Subcutaneous abdominal adipose tissue (tissue), 5 donors: ENCODE measurements around the gene AIFM3.

Experiments used
- H3K27ac ChIP-seq: one replicate; pipeline ENCODE4 v1.7.0; 2013; ENCODE audit warnings: low read depth, mild to moderate bottlenecking, inconsistent platforms, low read length, moderate library complexity
- H3K27me3 ChIP-seq, 5 donors: one replicate each; pipeline ENCODE4 v1.7.0; 2013; ENCODE audit warnings: low read length in 5 of 5, inconsistent platforms in 1 of 5; ENCODE audit not compliant: control insufficient read depth in 5 of 5, insufficient read depth in 4 of 5
- H3K36me3 ChIP-seq, 5 donors: one replicate each; pipeline ENCODE4 v1.7.0; 2013; ENCODE audit warnings: low read length in 5 of 5; ENCODE audit not compliant: control insufficient read depth in 5 of 5, insufficient read depth in 5 of 5
- H3K4me1 ChIP-seq, 5 donors: one replicate each; pipeline ENCODE4 v1.7.0; 2013; ENCODE audit warnings: low read length in 5 of 5, mild to moderate bottlenecking in 3 of 5, moderate library complexity in 1 of 5; ENCODE audit not compliant: control insufficient read depth in 5 of 5, insufficient read depth in 5 of 5
- H3K4me3 ChIP-seq, 5 donors: one replicate each; pipeline ENCODE4 v1.7.0; 2013; ENCODE audit warnings: low read length in 5 of 5, low read depth in 1 of 5
- H3K9ac ChIP-seq, 5 donors: one replicate each; pipeline ENCODE4 v1.7.0; 2013; ENCODE audit warnings: low read length in 5 of 5, mild to moderate bottlenecking in 4 of 5, moderate library complexity in 3 of 5
- H3K9me3 ChIP-seq, 5 donors: one replicate each; pipeline ENCODE4 v1.7.0; 2013; ENCODE audit warnings: low read length in 5 of 5; ENCODE audit not compliant: control insufficient read depth in 5 of 5
- donor health status: healthy.
- donor health status: healthy.
- donor health status: healthy.
- donor health status: healthy.
- donor health status: healthy.

AIFM3 gene, protein sequence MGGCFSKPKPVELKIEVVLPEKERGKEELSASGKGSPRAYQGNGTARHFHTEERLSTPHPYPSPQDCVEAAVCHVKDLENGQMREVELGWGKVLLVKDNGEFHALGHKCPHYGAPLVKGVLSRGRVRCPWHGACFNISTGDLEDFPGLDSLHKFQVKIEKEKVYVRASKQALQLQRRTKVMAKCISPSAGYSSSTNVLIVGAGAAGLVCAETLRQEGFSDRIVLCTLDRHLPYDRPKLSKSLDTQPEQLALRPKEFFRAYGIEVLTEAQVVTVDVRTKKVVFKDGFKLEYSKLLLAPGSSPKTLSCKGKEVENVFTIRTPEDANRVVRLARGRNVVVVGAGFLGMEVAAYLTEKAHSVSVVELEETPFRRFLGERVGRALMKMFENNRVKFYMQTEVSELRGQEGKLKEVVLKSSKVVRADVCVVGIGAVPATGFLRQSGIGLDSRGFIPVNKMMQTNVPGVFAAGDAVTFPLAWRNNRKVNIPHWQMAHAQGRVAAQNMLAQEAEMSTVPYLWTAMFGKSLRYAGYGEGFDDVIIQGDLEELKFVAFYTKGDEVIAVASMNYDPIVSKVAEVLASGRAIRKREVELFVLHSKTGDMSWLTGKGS

DNA sequence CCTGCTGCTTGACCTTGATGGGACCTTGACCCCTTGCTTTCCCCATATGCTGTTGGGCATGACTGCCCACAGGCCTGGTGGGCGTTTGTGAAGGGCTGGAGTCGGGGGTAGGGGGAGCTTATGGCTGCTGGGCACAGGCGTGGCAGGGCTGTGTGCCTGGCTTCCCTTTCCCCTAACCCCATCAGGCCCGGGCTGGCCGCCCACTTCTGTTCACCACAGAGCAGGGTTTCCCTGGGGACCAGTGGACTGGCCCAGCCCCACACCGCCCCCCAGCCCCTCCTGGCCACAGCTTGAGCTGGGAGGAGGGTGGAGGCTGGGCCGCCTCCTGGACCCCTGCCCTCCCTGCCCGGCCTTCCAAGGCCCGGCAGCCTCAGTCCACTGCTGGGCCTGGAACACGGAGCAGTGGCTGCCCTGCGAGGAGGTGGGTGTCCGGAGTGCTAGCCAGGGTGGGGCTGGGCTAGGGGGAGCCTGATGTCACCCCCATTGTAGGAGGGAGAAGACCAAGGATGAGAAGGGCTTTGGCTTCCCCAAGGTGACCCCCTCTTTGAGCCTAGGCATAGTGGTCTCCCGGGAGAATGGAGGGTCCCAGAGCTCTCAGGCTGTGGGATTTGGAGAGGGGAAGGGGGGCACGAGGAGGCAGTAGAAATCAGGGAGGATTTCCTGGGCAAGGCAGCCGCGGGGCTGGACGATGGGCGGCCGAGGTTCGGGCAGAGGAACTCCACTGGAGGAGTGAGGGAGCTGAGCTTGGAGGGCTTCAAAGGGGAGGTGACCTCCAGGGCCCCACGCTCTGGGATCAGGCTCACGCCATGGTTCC lies at the start of gene AIFM3:
TSS of gene AIFM3 (plus strand) at position 373 of the 814 bp plus-strand sequence. CDS start 690 bp downstream, outside the sequence.
- Histone ChIP-seq H3K27me3 (peaks cover 12 to 23% (median 17%) of the 10 kb centered on the region in 5 donors), H3K9me3 (no peaks in the 10 kb centered on the region), H3K4me1 (peaks cover 0 to 30% (median 10%) of the 10 kb centered on the region in 5 donors)

DNA sequence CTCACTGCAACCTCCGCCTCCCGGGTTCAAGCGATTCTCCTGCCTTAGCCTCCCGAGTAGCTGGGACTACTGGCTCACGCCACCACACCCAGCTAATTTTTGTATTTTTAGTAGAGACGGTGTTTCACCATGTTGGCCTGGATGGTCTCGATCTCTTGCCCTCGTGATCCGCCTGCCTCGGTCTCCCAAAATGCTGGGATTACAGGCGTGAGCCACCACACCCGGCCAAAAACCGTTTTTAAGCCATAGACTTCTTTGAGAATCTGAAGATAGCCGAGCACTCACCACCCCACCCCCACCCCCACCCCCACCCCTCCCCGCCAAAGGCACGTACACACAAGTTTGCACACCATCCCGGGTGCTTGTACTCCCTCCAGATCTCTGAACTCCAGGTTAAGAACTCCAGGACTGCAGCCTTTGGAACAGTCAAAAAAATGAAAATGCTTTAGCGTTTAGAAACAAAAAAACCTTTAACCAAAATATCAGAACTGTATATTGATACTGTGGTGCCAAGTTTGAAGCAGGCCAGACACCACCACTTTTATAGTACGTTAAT lies 48.3 kb upstream of the AIFM3 start:
- H3K27ac ChIP-seq, result peak overlapping the region; percentile 91
- H3K9ac ChIP-seq, result peak overlapping the region; percentile 4 to 99 (median 95)
- H3K4me1 ChIP-seq, result peaks cover 0 to 45% (median 37%) of the 10 kb centered on the region in 5 donors
- H3K27me3 ChIP-seq, result no peaks in the 10 kb centered on the region
- H3K9me3 ChIP-seq, result no peaks in the 10 kb centered on the region
- peak overlapping the region; percentile 86 to 95 (median 93) for H3K4me3 ChIP-seq
- H3K36me3 ChIP-seq, result no peaks in the 10 kb centered on the region

More for the DNA sequence above, at the start of gene AIFM3:
- Histone ChIP-seq H3K4me3 (no peak within 1 kb of the TSS), H3K36me3 (no peaks in the 10 kb centered on the region), H3K9ac (no peak within 1 kb of the TSS), H3K27ac (no peak within 1 kb of the TSS)

DNA sequence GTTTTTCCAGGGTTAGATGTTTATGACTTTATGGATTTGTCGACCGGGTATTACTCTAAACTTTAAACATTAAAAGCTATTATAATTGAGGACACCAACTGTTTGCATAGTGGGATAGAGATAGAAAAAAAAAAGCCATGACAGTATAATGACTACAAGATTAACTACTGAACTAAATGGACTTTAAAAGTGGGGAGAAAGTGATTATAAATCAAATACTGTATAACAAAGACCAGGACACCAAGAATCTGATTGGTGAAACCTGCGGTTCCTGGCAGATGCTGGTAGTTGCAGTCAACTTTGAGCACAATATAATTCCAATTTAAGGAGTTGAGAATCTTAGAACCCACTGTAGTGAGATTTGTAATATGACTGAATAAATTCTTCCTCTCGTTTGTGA lies 47.3 kb upstream of the AIFM3 start:
- Histone ChIP-seq H3K9me3 (no peaks in the 10 kb centered on the region), H3K9ac (peak overlapping the region; percentile 18 to 75 (median 64)), H3K4me1 (peaks cover 0 to 45% (median 37%) of the 10 kb centered on the region in 5 donors), H3K36me3 (no peaks in the 10 kb centered on the region), H3K27me3 (no peaks in the 10 kb centered on the region), H3K4me3 (peak overlapping the region; percentile 48 to 95 (median 86)), H3K27ac (peak overlapping the region; percentile 51)

DNA sequence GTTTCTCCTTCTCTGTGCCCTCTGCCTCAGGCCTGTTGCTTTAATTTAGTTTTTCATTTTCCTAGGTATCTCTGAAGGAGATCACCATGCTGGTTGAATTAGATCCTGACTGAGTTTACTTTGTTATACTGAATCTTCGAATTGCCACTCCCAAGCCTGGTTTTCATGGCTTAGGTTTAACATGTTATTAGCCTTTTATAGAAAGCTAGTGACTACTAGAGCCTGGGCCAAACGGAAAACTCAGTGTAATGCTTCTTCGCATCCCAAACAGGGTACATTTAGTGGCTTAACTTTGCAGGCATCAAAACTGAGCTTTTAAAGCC lies 46.2 kb upstream of the AIFM3 start:
- Histone ChIP-seq H3K36me3 (peaks cover 0 to 3% (median 0%) of the 10 kb centered on the region in 5 donors), H3K9ac (peak overlapping the region in 4 of 5 donors; percentile 0 to 57 (median 31)), H3K27ac (no peak overlapping the region)

GRCh38 chr22:20922141-20922751 lies 44.8 kb upstream of the AIFM3 start:
- Histone ChIP-seq H3K9me3 (no peaks in the 10 kb centered on the region), H3K4me1 (peaks cover 0 to 48% (median 37%) of the 10 kb centered on the region in 5 donors), H3K9ac (no peak overlapping the region), H3K4me3 (no peak overlapping the region), H3K36me3 (peaks cover 0 to 3% (median 0%) of the 10 kb centered on the region in 5 donors), H3K27me3 (no peaks in the 10 kb centered on the region), H3K27ac (no peak overlapping the region)

More for the DNA sequence above, 46.2 kb upstream of the AIFM3 start:
- no peaks in the 10 kb centered on the region for H3K9me3 ChIP-seq
- H3K4me1 ChIP-seq, result peaks cover 0 to 45% (median 37%) of the 10 kb centered on the region in 5 donors
- no peaks in the 10 kb centered on the region for H3K27me3 ChIP-seq
- H3K4me3 ChIP-seq, result peak overlapping the region in 3 of 5 donors; percentile 41 to 86 (median 48)

GRCh38 chr22:20926243-20926642 lies 40.8 kb upstream of the AIFM3 start:
- Histone ChIP-seq H3K4me3 (no peak overlapping the region), H3K27me3 (no peaks in the 10 kb centered on the region), H3K36me3 (peaks cover 0 to 3% (median 0%) of the 10 kb centered on the region in 5 donors), H3K27ac (no peak overlapping the region), H3K9me3 (no peaks in the 10 kb centered on the region), H3K9ac (no peak overlapping the region), H3K4me1 (peaks cover 0 to 21% (median 15%) of the 10 kb centered on the region in 5 donors)

- Histone ChIP-seq H3K9ac (no peak overlapping the region), H3K36me3 (peaks cover 0 to 3% (median 0%) of the 10 kb centered on the region in 5 donors), H3K4me1 (peaks cover 0 to 14% (median 11%) of the 10 kb centered on the region in 5 donors), H3K27ac (no peak overlapping the region), H3K27me3 (no peaks in the 10 kb centered on the region), H3K9me3 (no peaks in the 10 kb centered on the region), H3K4me3 (no peak overlapping the region)
Observed at GRCh38 chr22:20927940-20928572, 39.0 kb upstream of the AIFM3 start.

GRCh38 chr22:20928573-20928967 lies 38.5 kb upstream of the AIFM3 start:
- H3K4me1 ChIP-seq, result peaks cover 0 to 14% (median 11%) of the 10 kb centered on the region in 5 donors
- H3K36me3 ChIP-seq, result peaks cover 0 to 4% (median 0%) of the 10 kb centered on the region in 5 donors
- no peak overlapping the region for H3K9ac ChIP-seq
- no peak overlapping the region for H3K27ac ChIP-seq
- H3K4me3 ChIP-seq, result no peak overlapping the region
- H3K9me3 ChIP-seq, result no peaks in the 10 kb centered on the region
- no peaks in the 10 kb centered on the region for H3K27me3 ChIP-seq

GRCh38 chr22:20930004-20930403 lies 37.1 kb upstream of the AIFM3 start:
- Histone ChIP-seq H3K4me3 (no peak overlapping the region), H3K36me3 (peaks cover 2 to 15% (median 11%) of the 10 kb centered on the region in 5 donors), H3K9me3 (no peaks in the 10 kb centered on the region), H3K27ac (no peak overlapping the region), H3K4me1 (peaks cover 0 to 14% (median 11%) of the 10 kb centered on the region in 5 donors), H3K9ac (no peak overlapping the region), H3K27me3 (no peaks in the 10 kb centered on the region)
